GM19035 (cell line): Measurements from ENCODE around the gene BCHE.
"Not testable (repeated sequence)": the region's sequence is repeated elsewhere in the genome, so short reads cannot be mapped to it uniquely, and the experiment has no call there.

Source experiments
- ATAC-seq: cut with Tn5 transposase; IDR thresholded peaks from one replicate; pipeline ENCODE4 v1.9.1; 2021; ENCODE audit not compliant: unreplicated experiment

BCHE gene

GRCh38 chr3:165817160-165817709 lies 20.0 kb downstream of the BCHE start:
- ATAC-seq = no peak

GRCh38 chr3:165816209-165816608 lies 21.0 kb downstream of the BCHE start:
- ATAC-seq = no peak

DNA sequence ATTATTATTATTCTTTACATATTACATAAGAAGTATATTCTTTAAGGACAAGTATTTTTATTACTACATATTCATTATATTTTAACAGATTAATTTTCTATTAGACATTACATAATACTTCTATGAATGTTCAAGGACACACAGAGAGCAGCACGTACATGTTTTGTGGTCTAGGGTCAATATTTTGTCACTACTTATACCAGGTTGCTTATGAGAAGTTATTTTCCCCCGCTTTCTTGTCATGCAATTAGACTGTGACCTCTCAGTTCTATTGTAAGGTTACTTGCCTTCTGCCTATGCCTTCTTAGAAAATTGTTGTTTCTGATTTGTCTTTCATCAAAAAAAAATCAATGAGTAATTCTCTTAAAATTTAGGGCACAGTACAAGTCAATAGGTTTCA lies 21.5 kb downstream of the BCHE start:
- ATAC-seq = no peak

DNA sequence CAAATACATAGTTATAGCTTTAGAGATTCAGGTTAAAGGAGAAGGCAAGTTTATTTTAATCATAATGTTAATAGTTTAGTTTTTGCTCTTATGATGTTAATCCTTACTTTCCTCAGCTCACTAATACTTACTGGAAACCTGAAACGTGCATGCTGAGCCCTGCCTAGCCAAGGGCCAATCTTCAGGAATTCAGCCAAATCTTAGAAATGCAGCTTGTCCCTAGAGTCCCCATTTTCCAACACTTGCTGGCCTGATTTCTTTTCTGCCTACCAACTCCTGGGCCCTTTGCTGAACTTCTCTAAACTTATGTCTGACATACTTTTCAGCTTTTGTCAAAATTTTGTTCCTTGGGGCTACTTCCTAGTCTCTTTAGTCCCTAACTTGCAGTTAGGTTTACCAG lies 22.8 kb downstream of the BCHE start:
- ATAC-seq = no peak

DNA sequence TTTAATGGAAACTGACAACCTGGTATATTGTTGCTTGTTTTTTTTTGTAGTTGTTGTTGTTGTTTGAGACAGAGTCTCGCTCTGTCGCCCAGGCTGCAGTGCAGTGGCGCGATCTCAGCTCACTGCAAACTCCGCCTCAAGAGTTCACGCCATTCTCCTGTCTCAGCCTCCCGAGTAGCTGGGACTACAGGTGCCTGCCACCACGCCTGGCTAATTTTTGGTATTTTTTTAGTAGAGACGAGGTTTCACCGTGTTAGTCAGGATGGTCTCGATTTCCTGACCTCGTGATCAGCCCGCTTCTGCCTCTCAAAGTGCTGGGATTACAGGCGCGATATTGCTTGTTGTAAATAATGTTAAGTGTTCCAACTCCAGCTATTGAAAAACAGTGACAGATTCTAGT lies 29.3 kb downstream of the BCHE start:
- not testable (repeated sequence) for ATAC-seq

DNA sequence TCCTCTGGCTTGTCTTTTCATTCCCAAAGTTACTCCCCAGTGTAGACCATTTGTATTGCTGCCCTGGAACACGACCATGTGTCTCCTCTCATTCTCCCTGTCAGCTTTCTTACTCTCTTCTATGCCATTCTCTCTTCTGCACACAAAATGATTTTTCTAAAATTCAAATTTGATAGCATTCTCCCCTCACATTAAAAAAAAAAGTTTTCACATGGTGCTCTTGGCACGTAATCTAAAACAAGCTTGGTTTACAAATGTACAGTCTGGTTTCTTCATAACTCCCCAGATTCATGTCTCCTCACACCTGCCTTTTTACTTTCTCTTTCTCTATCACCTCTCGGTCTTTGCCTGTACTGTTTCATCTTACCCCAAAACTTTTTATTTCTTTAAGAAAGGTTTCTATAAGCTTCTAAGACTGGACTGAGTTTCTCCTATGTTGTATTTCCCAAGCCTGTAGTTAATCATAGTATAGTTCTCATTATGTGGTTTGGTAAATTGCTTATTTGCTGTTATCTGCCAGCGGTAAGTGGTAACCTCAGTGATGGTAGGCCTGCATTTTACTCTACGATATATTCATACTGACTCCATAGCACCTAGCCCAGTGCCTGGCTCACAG lies 31.2 kb downstream of the BCHE start:
- peak; percentile 89 for ATAC-seq

DNA sequence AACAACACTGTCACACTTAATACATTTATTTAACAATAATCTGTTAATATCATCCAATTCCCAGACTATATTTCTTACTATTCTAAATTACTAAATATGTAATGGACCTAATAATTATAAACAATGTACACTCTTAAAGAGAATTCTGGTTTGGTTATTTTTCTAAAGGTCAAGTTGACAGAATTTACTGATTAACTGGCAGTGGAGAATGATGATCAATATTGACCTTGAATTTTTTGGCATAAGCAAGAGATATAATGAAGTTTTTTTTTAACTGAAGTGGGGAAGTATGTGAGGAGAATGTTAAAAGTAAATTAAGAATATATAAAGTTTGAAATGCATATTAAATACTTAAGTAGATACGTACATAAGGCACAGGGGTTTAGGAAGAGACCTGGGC lies 33.8 kb downstream of the BCHE start:
- no peak for ATAC-seq

DNA sequence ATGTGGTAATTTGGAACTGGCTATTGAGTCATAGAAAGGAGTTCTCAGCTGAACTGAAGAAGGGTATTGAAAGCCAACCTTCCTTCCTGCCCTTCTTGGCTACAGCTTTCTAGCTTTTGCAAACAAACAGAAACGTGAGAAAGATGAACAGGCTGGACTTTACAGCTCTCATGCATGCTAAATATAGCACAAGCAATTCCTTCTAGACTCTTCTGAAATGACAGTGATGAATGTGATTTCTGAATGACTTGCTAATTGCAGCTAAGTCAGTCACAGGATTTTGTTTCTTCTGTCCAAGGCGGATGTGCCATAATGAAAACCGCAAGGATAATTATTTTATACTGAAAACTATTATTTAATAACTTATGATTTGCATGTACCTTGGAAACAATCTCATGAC lies 36.3 kb downstream of the BCHE start:
- ATAC-seq = no peak

GRCh38 chr3:165799026-165799425 lies 38.2 kb downstream of the BCHE start:
- no peak for ATAC-seq

DNA sequence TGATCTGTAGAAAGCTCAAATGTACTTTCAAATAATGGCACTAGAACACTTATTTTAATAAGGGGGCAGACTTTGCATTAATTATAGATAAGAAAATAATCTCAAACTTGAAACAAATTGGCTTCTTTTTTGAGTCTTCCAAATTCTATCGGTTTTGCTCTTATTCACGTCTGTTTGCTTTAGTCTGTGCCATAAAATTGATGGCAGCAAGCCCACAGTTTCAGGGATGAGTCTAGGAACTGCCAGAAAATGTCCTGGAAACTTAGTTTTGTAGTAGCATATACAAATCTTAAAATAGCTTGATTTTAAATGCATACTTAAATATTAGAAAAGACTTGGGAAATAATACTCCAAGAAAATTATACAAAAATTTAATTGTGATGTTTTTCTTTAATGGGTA lies 39.7 kb downstream of the BCHE start:
- ATAC-seq = no peak

DNA sequence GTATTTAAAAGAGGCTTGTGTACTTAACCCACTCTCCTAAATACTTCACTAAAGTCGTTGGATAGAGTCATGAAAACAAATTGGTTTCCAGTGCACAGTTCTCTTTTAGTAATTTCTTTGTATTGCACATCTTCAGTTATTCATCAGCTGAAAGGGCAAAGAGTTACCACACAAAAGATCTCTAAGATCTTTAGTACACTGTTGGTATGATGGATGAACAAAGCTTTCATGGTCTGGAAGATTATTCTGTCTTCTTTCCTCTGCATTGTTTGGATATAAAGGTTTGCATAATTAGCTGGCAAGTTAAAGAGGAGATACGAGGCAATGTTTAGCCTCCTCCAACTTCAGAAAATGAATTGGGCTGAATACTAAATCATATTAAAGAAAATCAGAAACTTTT lies 40.5 kb downstream of the BCHE start:
- no peak for ATAC-seq

DNA sequence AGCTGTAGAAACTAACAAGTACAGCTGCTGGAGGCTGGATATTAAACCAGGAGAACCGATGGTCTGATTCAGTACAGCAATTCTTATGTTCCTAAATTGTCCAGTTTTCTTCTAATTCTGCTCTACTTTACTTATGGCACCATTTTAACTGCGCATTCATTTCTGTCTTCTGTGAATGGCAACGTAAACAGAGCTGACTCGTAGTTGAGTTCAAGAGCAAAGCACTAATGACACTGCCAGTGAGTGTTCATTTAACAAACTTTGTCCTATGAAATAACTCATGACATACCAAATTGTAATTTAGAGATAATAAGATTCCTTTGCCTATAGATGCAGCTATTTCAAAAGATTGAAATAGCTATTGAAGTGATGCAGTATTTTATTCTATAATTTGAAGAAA lies 48.7 kb downstream of the BCHE start:
- no peak for ATAC-seq

DNA sequence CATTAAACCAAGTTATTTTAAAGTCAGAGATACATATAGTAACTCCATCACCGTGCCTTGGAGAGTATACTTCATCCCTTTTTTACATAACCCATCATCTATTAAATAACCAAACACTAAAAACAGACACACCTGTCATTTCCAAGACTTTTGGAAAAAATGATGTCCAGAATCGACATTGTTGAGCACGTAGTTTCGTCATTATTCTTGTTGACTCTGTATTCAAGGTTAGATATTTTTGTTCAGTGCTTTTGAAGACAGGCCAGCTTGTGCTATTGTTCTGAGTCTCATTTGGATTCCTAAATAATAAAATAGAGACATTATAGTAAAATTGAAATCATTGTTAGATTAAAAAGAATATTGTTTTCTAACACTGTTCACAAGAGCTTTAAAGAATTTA lies 51.2 kb downstream of the BCHE start:
- ATAC-seq = no peak

DNA sequence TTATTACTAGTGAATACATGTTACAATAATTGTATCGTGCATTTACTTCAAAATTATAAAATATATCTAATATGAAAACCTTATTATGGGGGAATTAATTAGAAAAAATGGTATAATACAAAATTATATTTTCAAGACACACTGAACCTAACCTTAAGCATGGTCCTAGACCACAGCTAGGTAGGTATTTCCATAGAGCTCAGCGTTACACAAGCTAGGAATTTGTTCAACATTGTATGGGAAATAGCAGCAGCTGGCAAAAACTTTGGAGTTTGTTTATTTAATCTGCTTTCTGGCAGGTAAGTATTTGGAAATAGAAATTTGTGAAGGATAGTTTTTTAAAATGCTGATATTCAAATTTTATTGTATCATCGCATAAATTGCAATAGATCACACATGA lies 52.9 kb downstream of the BCHE start:
- no peak for ATAC-seq

- ATAC-seq = no peak
Measured at GRCh38 chr3:165783383-165783782, 53.8 kb downstream of the BCHE start.

GRCh38 chr3:165778891-165779290 lies 58.3 kb downstream of the BCHE start:
- ATAC-seq = no peak

DNA sequence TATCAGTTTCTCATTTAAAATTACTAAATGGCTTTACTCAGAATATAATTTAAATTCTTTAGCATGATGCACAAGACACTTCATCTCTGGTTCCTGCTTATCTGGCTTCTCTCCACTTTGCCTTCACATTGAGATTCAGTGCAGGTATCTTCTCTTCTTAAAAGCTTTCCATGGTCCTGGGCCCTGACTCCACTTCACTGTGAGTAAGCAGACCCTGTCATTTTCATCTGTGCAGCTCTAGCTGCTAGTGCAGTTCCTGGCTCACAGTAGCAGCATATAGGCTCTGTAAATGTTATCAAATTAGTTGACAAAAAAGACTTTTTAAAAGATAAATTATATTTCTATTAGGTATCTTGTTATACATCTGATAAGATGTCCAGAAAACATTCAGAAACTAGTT lies 58.8 kb downstream of the BCHE start:
- no peak for ATAC-seq

DNA sequence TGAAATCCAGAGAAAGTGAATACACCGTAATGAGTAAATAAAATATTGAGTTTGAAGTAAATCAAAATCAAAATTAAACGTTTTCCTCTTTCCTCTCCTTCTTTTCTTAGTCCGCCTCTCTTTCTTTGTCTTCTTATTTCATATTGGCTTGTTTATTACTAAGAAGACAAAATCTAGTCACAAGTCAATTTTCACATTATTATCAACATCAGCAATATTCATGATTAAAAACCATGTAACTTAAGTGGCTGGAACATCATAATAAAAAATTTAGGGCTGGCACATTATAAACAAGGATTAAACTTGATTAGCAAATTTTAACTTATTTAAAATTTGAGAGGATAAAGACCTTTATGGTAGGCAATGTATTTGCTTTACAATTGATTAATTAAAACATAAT lies 61.4 kb downstream of the BCHE start:
- no peak for ATAC-seq

DNA sequence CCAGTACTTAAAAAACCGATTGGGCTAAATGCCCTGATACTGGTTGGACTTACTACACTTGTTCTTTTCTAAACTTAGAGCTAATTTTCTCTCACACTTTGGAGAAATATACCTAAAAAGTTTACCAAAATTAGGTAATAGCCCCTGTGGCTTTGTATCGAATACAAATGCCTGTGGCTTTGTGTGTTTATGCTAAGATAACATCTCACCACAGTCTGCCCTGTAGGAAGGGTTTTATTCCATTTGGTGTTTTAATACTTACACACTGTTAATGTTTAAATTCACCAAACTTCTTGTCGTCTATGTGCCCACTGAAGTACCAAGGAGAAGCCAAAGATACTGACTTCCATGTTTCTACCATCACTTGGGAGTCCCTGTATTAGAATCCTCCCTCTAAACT lies 66.4 kb downstream of the BCHE start:
- ATAC-seq = no peak

DNA sequence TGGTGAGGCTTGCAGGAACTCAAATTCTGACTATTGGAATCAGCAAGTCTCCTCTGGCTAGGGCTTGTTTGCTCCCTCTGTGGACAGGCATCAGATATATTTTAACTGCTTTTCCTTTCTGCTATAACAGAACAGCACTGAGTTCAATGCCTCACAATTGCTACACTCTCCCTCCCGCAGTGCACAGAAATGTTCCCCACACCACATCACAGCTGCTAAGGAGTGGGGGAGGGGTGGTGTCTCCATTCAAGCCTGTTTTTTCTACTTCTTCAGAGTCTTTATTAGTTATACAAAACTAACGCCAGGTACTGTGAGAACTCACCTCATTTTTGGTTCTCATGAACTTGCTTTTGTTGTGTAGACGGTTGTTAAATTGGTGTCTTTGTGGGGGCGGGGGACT lies 68.5 kb downstream of the BCHE start:
- no peak for ATAC-seq

DNA sequence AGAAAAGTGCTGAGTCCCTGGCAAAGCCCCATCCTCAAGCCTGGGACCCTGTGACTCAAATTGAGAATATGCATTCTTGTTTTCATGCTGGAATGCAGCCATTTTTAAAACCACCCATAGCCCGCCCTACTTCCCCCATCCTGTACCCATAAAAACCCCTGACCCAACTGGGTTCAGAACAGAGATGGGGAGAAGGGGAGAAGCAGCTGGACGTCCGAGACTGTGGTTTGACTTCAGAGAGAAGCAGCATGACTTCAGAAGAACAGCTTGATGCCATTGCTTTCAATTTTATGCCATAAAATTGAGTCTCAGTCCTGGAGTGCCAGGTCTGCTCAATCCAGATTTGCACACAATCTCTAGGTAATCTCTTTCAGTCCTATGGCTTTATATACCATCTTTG lies 78.2 kb downstream of the BCHE start:
- no peak for ATAC-seq

DNA sequence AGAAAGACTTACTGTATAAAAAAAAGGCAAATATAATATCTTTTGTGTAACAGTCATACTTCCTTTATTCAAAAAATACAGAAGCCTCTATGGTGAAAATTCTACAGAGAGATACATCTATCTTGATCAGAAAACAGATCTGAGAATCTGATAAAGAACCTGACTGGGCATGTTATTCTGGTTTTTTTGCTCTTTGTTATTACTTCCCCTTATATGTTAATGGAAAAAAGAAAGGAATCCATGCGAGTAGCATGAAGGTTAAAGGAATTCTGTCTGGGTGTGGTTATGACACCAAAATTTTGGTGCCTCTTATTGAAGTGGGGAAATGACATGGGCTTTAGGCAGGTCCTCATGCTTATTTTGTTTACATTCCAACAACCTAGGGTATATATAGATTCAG lies 81.7 kb downstream of the BCHE start:
- no peak for ATAC-seq

DNA sequence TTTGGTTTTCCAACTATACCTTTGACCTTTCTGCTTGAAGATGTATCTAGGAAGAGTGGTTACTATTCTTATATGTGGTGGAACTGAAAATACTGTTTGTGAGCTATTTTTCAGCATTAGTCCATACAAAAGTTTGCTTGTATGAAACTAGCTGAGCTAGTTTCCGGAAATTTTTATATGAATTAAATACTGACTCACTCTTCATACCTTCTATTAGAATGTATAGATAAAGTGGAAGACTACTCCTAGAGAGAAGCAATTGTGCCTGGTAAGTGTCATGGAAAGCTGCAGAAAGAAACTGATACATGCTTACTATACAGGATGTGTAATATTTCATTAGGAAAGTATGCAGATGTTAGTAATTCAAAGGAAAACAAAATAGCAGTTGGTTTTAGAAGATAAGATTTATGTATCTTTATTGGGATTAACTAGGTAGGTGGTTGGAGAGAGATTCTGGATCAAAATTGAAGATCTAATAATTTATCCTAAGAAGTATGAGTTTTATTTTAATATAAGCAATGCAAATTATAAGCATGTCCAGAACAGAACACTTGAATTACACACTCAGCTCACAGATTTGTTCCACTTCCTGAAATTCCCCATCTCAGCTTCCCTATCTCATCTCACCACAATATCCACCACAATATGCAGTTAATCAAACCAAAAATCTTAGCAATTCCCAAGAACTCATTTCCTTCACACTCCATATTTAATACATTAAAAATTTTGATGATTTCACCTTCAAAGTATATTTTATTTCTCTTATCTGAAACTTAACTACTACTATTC lies 82.8 kb downstream of the BCHE start:
- no peak for ATAC-seq
